HG02885 (cell line): ENCODE measurements around the gene PMP22.
"Not testable (repeated sequence)": the region's sequence is repeated elsewhere in the genome, so short reads cannot be mapped to it uniquely, and the experiment has no call there.

Experiments used
- ATAC-seq: cut with Tn5 transposase; IDR thresholded peaks from one replicate; pipeline ENCODE4 v1.9.1; 2021; ENCODE audit warnings: mild to moderate bottlenecking; ENCODE audit not compliant: unreplicated experiment, poor library complexity

The PMP22 gene

DNA sequence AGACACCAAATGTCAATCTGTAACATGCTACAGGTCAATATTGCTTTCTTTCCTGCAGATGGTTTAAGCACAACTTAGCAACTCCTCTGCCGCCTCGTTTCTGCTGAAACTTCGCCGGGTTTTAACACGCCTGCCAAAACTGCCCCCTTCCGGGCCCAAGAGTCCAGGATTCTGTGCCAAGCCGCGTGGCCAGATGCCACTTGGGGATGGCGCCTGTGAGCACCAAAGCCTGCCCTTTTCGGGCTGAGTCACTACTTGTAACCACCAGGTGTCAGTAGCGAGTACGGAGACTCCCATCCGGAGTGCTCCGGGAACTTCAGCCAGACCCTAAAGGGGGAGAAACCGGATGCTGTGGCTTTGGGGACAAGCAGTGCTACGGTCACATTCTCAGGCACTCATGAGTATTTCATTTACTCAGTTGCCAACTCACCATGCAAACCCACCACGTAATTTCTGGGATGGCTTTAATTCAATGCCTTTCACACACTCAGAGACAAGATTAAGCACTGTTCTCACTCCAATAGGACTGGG lies 7.8 kb downstream of the PMP22 start:
- peak; percentile 80 for ATAC-seq

DNA sequence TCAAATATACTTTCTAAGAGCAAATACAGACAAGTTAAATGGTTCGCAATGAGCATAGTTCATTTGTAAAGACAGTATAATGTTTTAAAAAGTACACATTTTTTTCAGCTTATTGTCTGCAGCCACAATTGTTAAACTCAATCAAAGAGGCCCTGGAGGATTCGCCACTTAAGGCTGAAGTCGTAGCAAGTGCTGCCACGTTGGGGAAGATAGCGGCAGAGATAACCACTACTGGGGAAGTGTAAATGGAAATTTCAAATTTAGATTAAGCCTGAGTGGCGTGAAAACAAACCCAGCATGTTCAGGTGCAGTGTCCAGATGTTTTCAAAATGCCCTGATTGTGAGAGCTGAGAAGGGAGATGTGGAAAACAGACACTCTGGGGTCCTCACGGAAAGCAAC lies 8.4 kb downstream of the PMP22 start:
- ATAC-seq = no peak

DNA sequence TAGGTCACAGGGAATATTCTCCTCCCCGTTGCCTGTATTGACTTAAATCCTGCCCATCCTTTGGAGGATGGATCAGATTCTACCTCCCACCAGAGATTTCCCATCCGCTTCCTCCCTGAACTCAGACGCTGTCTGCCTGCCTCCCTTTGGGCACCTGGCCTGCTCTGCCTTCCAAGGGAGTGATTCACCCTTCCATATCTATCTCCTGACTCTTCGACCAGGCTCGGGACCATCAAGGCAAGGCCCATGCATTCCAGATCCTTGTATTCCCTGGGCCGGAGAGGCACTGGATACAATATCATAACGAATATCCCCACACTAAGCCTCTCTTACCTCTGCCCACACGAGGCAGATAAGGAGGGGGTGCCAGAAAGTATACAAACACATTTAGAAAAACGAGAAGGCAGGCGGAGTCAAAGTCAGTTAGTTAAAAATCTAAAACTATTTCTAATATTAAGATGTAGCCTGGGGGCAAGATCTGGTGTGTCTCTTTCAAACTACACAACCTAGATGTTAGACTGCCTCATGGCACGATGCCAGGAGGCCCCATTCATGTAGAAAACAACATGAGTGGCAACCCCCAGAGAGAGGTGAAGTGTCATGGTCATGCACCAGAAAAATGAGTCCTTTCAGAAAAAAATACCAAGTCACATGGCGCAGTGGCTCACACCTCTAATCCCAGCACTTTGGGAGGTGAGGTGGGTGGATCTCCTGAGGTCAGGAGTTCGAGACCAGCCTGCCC lies 9.2 kb downstream of the PMP22 start:
- ATAC-seq = no peak

DNA sequence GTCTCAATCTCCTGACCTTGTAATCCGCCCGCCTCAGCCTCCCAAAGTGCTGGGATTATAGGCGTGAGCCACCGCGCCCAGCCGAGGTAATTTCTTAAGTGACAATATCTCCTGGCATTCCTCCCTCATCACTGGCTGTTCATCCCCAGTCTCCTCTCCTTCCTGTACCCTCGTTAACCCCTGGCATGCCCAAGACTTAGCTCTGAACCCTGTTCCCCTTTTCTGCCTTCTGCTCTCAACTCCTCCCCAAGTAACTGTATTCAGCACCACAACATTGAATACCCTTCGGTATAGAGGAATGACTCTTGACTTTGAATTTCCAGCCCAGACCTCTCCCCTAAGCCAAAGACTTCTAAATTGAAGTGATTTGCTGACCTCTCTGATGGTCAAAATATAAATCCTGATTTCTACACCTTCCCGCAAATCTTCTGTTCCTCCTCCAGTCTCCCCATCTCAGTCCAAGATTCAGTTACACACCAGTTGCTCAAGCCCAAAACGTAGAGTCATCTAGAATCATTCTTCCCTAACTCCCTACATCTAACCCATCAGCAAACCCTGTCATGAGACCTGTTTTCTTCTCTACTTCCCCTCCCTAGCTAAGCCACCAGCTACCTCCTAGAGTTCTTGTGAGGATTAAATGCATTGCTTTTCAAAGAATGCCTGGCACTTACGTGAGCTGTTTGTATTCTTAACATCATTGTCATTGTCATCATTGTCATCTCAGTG lies 14.8 kb downstream of the PMP22 start:
- no peak for ATAC-seq

DNA sequence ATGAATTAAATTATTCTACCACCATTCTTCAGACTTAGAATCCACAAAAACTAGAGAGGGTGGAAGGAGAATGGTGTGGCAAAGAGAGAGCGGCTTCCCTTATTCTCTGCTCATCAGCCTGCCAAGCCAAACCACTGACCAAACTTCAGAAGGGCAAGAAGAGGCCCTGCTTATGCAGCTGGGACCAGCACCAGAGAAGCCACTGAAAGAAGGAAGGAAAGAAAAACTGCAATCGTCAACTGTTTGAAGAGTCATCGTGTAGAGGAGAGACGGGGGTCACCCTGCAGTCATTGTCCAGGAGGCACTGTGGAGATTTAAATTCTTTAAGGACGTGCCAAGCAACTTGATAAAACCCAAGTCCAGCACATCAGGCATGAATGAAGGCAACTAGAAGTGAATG lies 15.6 kb downstream of the PMP22 start:
- no peak for ATAC-seq

DNA sequence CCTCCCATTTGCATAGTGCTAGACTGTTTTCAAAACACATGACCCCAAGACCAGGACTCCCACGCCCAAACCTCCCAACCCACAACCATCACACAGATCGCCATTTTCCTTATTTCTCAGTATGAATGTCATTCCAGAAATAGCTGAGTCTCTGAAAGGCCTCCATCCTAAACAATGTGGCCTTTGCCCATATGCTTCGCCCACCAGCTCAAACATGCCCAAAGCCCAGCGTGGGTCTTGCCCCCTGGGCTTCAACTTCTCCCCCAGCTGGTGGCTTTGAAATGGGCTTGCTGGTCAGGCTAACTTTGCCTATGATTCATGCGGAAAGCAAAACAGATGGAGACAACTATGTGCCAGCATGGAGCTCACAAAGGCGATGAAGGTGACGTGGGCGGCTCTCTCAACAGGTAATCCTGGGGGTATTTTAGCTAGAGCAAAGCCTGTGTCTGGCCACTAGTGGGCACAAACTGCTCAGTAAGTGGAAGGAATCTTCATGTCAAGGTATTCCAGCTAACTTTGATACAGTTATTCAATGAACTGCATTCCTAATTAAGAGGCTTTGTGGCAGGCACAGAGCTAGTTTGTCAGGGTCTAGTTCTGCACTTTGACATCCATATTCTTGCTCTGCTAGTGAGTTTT lies 17.1 kb downstream of the PMP22 start:
- ATAC-seq = no peak

DNA sequence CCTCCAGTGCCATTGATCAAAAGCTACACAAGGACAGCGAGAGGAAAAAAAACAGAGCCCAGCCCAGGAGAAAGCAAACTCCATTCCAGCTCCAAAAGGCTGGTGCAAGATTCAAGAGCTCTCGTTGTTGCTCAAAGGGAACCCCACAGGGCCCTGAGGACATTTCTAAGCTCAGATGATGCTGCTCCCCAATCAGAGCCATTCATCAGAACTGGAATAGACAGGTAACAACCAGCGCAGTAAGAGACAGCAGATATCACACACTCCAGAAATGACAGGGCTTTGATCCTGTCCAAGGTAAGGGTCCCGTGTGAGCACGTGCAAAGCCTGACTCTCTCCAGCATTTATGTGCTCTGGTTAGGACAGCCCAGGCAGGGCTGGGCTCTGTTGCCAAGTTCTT lies 20.1 kb downstream of the PMP22 start:
- ATAC-seq = no peak

DNA sequence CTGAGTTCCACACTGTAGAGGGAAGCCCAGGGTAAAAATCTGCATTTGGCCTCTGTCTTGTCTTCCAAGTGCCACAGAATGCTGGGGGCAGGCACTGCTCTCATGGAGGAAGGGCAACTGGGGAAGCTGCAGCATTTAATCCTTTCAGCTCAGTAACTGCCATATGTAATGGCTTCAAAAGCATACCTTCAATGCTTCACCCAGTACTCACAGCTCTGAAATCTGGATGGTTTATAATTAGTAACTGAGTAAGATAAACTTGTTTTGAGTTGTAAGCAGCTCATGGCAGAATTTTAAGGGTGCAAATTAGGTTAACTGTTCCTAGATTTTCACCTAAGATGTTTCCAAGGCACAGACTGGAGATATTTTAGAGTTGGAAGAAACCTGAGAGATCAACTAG lies 24.5 kb downstream of the PMP22 start:
- no peak for ATAC-seq

DNA sequence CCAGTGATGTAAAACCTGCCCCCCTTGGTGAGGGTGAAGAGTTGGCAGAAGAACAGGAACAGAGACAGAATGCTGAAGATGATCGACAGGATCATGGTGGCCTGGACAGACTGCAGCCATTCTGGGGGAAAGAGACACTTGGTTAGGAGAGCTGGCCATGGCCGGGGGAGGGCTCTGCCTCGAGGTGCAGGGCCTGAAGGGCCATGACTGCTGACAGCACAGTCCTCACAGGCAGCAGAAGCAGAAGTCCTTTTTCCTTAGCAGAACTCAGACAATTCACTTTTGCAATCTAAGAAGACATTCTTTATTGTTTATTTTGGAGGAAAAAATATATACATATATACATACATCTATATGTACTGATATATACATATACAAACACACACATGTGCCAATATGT lies 25.6 kb downstream of the PMP22 start:
- no peak for ATAC-seq

DNA sequence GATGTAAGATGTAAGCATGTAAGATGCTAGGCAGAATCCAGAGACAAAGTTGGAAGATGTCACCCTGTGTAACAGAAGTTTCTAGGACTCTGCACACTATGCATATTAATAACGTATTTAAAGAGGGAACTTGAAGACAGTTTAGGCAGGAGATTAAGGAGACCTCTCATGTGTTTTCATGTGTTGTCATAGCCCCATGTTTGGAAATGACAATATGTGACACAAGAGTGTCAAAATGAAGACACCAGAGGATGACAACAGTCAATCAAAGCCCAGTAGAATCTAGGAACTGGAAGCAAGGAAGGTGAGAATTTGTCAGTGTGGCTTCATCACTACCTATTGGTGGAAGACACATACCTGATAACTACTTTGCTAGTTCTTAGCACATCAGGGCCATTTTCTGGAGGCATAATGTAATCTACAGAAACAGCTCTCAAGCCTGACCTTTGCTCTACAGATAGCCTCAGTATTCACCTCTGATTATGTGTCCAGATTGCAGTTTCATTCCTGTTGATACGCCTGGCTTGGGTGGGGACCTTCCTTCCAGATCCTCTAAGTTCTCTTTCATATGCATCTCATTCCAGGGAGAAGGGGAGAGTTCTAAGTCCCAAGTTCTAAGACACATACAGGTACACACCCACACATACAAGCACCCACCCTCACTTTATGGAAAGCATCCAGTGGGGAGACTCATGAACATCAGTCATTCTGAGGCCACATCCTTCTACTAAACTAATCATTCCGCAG lies 26.3 kb downstream of the PMP22 start:
- no peak for ATAC-seq

DNA sequence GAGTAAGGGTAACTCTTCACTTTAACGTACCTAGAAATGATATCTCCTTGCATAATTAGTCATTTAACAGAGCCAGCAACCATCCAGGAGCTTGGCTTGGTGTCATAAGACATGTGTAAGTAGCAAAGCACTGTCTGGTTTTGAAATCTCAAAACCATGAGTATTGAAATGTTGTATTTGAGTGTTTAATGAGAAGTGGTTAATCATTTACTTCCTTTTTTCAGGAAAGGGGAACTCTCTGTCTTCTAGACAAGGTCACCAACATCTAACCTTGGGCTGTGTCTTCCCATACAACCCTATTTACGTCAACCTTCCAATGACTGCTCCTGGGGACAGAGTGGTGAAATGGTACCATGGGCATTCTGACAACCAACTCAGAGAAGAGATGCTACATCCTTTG lies 27.1 kb downstream of the PMP22 start:
- no peak for ATAC-seq

DNA sequence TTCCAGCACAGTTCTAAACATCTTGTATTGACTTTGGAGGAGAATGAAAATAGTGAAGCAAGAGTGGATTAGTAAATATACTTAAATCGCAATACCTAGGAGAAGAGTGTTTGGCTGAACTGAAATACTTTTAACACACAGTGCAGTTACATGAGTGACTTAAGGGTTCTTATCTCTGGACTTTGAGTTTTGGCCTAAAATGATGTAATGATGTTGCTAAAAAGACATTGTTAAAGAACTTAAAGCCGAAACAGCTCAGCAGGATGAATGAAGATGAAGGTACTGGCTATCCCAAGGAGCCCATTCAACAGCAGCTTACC lies 28.1 kb downstream of the PMP22 start:
- ATAC-seq = no peak

DNA sequence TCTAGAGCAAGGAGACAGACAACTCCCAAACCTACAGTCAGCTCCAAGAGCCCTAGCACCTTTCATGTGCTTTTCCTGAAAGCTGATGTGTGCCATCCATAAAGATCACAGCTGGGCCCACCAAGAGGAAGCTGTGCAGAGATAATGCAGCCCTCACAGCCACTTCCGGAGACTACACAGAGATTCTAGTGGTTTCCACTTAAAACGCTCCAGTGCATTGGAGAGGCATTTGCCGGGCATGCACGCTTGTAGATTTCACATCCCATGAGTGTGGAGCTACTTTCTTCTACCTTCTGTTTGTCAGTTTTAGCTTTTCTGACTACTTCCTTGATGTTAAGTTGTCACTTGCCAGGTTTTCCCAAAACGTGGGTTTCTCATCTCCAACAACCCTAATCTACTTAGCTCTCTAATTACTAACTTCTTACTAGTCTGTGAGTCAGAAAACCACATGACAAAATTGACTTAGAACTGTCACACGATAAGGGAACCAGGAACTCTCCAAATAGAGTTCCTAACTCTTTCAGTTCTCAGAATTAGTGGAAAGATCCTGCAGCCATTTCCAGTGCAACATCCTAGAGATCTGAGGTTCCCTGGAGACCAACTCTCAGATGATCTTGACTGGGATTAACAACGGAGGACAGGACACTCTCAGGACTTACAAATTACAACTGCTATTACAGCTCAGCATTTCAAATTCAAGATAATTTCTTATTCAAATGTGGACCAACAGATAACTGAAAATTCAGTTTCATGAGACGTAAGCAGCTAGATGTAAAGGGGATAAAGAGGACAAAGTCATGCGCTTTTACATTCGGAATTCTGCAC lies 28.6 kb downstream of the PMP22 start:
- ATAC-seq = no peak

DNA sequence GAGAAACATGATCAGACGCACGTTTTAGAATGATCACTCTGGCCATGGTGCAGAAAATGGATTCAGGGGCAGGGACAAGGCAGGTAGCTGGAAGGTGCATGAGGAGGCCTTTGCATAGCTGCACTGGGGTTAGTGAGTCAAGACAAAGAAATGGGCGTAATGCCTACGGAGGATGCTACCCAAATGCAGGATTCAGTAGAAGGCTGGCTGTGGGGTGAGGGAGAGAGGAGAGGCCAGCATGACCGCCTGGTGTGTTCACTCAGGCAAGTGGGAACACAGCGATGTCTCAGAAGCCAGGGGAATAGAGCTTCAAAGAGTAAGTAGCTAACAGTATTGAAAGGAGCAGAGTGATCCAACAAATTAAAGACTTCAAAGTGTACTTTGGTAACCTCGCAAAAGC lies 31.2 kb downstream of the PMP22 start:
- ATAC-seq = no peak

DNA sequence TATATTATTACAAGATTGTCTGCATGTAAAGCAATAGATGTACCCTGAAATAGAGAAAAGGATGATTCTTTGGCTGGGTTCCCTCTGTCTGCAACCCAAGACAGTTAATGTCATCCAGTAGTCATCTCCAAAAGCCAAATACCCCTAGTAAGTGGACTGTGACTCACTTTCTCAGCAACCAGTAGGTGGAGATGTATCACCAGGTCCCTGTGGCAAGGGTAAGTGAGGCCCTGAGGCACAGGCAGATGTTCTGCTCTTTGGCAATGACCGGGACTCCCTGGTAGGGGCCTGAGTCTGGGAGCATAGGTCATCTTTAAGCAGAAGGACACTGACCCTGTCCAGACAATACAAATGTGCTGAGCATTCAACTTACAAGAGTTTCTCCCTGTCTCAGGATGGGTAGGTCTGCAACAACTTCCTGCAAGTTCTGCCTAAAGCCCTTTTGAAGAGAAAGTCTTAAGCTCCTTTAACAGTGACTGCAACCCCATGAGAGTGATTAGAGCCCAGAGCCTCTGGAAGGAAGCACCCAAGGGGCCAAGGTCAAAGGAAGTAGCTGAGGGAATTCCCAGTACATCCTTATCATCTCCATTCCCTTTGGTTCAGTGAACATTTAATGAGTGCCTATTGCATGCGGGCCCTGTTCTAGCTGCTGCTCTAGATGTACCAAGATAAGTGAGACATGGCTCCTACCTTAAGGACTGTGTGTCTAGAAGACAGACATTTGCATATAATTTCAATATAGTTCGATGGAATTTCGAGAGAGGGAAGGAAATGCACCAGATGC lies 31.9 kb downstream of the PMP22 start:
- ATAC-seq = no peak

DNA sequence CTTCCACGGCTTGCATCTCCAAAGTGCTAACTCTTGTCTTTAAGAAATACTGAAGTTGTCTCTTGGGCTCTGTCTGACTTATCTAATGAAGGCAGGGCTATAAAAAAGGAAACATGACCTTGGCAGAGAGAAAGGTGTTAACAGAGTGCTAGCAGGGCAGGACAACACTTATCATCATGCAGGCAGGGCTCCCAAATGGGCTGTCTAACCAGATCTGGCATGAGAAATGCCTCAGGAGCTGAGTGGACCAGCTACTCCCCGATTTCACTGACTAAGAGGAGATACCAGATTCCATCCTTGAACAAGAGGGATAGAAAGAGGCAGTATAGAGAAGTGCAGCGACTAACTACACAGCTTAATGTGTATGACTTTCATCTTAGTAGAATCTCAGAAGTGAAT lies 32.6 kb downstream of the PMP22 start:
- no peak for ATAC-seq

DNA sequence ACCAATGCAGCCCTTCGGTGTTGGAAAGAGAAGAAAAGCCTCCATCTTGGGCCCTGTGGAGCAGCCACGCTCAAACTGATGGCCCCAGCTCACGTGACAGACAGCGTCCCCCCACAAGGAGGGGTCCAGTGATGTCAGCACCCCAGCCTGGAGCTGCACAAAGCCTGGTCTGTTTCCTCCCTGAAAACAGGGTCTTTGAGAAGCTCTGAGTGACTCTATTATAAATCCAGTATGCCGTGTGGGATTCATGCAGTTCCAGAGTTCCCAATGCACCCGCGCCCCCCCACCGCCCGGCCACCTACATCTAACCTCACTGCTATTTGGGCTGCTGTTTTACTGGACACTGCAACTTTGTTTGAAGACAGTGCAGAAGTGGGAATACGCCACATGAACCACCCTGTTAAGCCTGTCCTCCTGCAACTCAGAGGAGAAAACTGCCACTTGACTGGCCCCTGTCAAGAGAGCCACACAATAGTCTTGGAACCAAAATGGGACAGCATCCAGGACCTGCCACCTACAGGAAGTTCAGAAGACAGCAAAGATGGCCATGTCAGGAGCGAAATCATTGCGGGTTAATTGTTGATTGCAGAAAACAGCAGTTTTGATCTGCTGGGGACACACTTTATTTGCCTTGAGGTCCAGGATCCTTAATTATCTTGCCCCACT lies 33.1 kb downstream of the PMP22 start:
- no peak for ATAC-seq

DNA sequence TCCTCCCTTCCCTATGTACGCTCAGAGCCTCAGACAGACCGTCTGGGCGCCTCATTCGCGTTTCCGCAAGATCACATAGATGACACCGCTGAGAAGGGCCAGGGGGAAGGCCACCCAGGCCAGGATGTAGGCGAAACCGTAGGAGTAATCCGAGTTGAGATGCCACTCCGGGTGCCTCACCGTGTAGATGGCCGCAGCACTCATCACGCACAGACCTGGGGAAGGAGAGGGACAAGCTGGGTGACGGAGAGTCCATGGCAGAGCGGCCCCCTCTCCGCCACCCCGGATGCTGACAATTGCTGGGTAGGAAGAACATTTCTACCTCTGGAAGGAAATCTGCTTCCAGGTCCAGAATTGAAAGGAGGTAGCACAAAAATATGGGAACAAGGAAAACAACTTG lies 34.3 kb downstream of the PMP22 start:
- ATAC-seq = no peak

DNA sequence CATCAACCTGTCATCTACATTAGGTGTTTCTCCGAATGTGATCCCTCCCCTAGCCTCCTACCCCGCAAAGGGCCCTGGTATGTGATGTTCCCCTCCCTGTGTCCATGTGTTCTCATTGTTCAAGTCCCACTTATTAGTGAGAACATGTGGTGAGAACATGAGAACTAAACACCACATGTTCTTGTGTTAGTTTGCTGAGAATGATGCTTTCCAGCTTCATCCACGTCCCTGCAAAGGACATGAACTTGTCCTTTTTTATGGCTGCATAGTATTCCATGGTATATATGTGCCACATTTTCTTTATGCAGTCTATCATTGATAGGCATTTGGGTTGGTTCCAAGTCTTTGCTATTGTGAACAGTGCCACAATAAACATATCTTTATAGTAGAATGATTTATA lies 43.3 kb downstream of the PMP22 start:
- ATAC-seq = not testable (repeated sequence)
